Glutamatergic neuron (in vitro differentiated cells): Measurements from ENCODE around the gene NDST3. TPM values are rescaled to one million over a fixed set of nuclear protein-coding genes. Genes with fewer than 3 reads are reported as not detected.

Experiments
- DNase-seq: peaks from one replicate; pipeline ENCODE4 v3.0.0; 2022
- H3K27ac Mint-ChIP-seq: one replicate; pipeline ENCODE4 v1.8.0; 2020; ENCODE audit warnings: mild to moderate bottlenecking, mixed read lengths, inconsistent platforms; ENCODE audit not compliant: unreplicated experiment
- H3K27me3 Mint-ChIP-seq: one replicate; pipeline ENCODE4 v1.8.0; 2020; ENCODE audit warnings: mild to moderate bottlenecking, moderate library complexity, mixed read lengths, inconsistent platforms; ENCODE audit not compliant: unreplicated experiment
- H3K36me3 Mint-ChIP-seq: one replicate; pipeline ENCODE4 v1.8.0; 2020; ENCODE audit warnings: mild to moderate bottlenecking, mixed read lengths, inconsistent platforms; ENCODE audit not compliant: unreplicated experiment
- H3K4me1 Mint-ChIP-seq: one replicate; pipeline ENCODE4 v1.8.0; 2020; ENCODE audit warnings: mild to moderate bottlenecking, low read depth, mixed read lengths, inconsistent platforms; ENCODE audit not compliant: unreplicated experiment
- H3K4me3 Mint-ChIP-seq: one replicate; pipeline ENCODE4 v1.8.0; 2020; ENCODE audit warnings: mild to moderate bottlenecking, mixed read lengths, inconsistent platforms; ENCODE audit not compliant: unreplicated experiment
- H3K9me3 Mint-ChIP-seq: one replicate; pipeline ENCODE4 v1.8.0; 2020; ENCODE audit warnings: mild to moderate bottlenecking, moderate library complexity, mixed read lengths, inconsistent platforms; ENCODE audit not compliant: unreplicated experiment
- CTCF ChIP-seq: fragments of 200-600 bp; sonication (generic); IDR thresholded peaks from one replicate; pipeline ENCODE4 v1.5.0; 2021; ENCODE audit not compliant: partially characterized antibody, unreplicated experiment
- long read RNA-seq: library from polyadenylated mRNA; unstranded; transcript quantifications from one replicate; pipeline ENCODE4 v2.0.0, GENCODE V29; 2020; ENCODE audit not compliant: unreplicated experiment
- total RNA-seq: library from RNA; stranded (reverse); fragmentation: NEBNext Ultra II Directional; extraction: Animal tissue kit (Norgen Biotek cat#: 25700); gene quantifications from one replicate; pipeline ENCODE4 v1.2.1, GENCODE V29; 2021; ENCODE audit not compliant: unreplicated experiment

The NDST3 gene
- 38.4 TPM for total RNA-seq
- long read RNA-seq, full-length matches to known transcripts = 4 of 11 reads
- long read RNA-seq, partial matches to known transcripts = 1 of 11 reads
- long read RNA-seq, other reads (novel, unspliced or antisense) = 6 of 11 reads

DNA sequence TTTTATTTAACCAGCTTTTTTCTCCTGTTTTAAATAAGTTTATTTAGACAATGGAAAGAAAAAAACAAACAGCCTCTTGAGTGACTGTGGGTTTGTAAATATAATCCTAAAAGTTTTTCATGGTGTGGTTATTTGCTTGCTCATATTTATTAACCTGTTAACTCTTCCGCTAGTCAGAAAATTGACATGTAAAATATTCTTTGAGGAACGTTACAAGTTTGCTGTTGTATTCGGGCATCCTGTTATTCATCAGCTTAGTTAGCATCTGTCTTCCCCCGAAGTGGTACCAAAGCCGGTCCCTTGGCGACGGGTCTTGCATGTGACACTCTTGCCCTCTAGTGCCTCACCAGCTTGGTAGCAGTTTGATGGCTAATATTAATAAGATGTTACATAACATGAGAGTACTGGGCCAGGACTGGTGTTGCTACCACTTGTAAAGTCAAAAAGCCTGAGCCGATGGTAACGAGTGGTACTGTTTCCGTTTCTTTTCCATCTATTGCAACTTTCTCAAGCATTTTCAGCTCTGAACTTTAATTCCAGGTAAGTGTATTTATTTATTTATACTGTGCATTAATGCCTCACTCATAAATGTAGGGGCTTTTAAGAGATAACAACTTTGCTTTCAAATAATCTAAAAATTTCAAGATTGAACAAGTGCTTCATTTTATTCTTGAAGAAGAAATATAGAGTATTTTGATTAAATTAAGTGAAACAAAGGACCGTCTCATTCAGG is at the start of gene NDST3:
Gene NDST3 (plus strand): TSS at position 434 of the 733 bp plus-strand sequence. CDS start 19,425 bp downstream, outside the sequence.
- H3K36me3 Mint-ChIP-seq = peaks cover under 1% of the 10 kb centered on the region
- H3K27ac Mint-ChIP-seq = peak within 1 kb of the TSS; percentile 94
- peak; percentile 82 for DNase-seq
- H3K4me3 Mint-ChIP-seq = peak within 1 kb of the TSS; percentile 96
- peak; percentile 59 for TF ChIP-seq CTCF
- peaks cover 8% of the 10 kb centered on the region for H3K27me3 Mint-ChIP-seq
- H3K9me3 Mint-ChIP-seq = peaks cover 10% of the 10 kb centered on the region
- peaks cover 13% of the 10 kb centered on the region for H3K4me1 Mint-ChIP-seq

DNA sequence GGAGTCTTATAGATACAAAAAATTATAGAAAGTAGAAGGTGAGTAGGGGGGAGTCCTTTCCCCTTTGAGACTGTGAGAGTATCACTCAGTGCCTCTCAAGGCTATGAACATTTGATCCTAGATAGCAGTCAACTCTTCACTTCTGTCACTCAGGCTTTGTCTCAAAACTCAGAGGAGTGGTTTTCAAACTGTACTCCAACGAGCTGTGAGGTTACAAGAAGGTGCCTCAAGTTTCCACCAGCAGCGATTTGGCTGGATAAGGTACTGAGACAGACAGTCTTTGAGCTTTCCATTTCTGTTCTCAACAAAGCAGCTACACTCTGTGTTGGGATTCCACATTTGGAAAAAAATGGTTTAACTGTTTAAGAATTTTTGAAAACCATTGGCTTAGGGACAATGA is 48.0 kb upstream of the NDST3 start:
- Mint-ChIP-seq H3K9me3 (peaks cover 2% of the 10 kb centered on the region), H3K27me3 (no peaks in the 10 kb centered on the region), H3K27ac (no peak overlapping the region), H3K36me3 (peaks cover 4% of the 10 kb centered on the region), H3K4me3 (no peak overlapping the region), H3K4me1 (peaks cover 6% of the 10 kb centered on the region)
- no peak for DNase-seq
- TF ChIP-seq CTCF = no peak

DNA sequence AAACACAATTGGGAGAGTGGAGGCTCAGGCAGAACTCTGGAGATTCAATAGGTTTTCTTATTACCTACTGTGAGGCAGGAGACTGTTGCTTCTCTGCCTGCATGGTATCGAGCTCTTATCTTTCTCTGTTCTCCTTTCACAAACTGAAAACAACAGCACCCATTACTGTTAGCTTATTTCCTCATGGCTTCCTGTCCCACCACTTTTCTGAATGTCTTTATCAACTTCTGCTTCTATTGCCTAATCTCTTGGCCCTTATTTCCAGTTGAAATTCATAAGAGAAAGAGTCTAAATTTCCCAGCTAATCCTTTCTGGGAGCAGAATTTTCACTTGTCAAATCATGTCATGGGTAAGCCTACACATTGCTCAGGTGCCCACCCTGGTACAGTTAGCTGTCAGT is 46.8 kb upstream of the NDST3 start:
- H3K4me1 Mint-ChIP-seq = peaks cover 6% of the 10 kb centered on the region
- DNase-seq = no peak
- no peak for TF ChIP-seq CTCF
- H3K9me3 Mint-ChIP-seq = no peaks in the 10 kb centered on the region
- no peak overlapping the region for H3K4me3 Mint-ChIP-seq
- no peaks in the 10 kb centered on the region for H3K27me3 Mint-ChIP-seq
- H3K36me3 Mint-ChIP-seq = no peaks in the 10 kb centered on the region
- H3K27ac Mint-ChIP-seq = no peak overlapping the region

DNA sequence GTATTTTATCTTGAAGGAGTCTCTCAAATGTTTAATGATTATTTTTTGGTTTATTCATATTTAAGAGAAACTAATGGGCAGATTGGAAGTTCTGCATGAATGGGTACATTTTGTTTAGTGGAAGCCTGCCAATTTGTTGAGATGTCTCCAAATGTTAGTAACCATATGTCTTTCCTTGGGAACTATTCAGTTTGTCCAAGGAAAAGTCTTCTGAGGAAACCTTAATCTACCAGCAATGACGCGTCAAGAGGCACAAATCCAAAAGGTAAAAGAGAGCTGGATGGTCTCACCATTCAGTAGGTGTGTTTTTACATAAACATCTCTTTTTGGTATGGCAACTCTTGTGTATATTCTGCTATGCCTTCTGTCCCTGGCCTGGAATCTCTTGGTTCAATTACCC is 37.4 kb upstream of the NDST3 start:
- Mint-ChIP-seq H3K4me1 (peaks cover 6% of the 10 kb centered on the region), H3K27me3 (no peaks in the 10 kb centered on the region), H3K4me3 (no peak overlapping the region), H3K9me3 (no peaks in the 10 kb centered on the region), H3K27ac (no peak overlapping the region), H3K36me3 (no peaks in the 10 kb centered on the region)
- TF ChIP-seq CTCF = no peak
- no peak for DNase-seq

GRCh38 chr4:118004088-118004487 is 30.2 kb upstream of the NDST3 start:
- no peaks in the 10 kb centered on the region for H3K27me3 Mint-ChIP-seq
- H3K36me3 Mint-ChIP-seq = no peaks in the 10 kb centered on the region
- no peaks in the 10 kb centered on the region for H3K4me1 Mint-ChIP-seq
- peaks cover 2% of the 10 kb centered on the region for H3K9me3 Mint-ChIP-seq
- no peak overlapping the region for H3K4me3 Mint-ChIP-seq
- no peak for TF ChIP-seq CTCF
- DNase-seq = no peak
- no peak overlapping the region for H3K27ac Mint-ChIP-seq
